Measurements from ENCODE around the gene MAPK11.

GRCh38 chr22:50238755-50239154 is 31.4 kb downstream of the MAPK11 start:
- TF ChIP-seq, protein P1, sequence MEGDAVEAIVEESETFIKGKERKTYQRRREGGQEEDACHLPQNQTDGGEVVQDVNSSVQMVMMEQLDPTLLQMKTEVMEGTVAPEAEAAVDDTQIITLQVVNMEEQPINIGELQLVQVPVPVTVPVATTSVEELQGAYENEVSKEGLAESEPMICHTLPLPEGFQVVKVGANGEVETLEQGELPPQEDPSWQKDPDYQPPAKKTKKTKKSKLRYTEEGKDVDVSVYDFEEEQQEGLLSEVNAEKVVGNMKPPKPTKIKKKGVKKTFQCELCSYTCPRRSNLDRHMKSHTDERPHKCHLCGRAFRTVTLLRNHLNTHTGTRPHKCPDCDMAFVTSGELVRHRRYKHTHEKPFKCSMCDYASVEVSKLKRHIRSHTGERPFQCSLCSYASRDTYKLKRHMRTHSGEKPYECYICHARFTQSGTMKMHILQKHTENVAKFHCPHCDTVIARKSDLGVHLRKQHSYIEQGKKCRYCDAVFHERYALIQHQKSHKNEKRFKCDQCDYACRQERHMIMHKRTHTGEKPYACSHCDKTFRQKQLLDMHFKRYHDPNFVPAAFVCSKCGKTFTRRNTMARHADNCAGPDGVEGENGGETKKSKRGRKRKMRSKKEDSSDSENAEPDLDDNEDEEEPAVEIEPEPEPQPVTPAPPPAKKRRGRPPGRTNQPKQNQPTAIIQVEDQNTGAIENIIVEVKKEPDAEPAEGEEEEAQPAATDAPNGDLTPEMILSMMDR (conservative IDR thresholded peaks at IDR 0.05): no peak
- no peak for TF ChIP-seq EZH2 (IDR thresholded peaks at IDR 0.05; ENCODE audit: low read depth)

Measured in PC-9 (cell line).